ENCODE data around the gene HTR7.

- TF ChIP-seq EZH2 (IDR thresholded peaks at IDR 0.05; ENCODE audit: low read length): no peak
- no peak for TF ChIP-seq CTCF (optimal IDR thresholded peaks at IDR 0.05 in 1 of 3, IDR thresholded peaks at IDR 0.05 in 1 of 3, conservative IDR thresholded peaks at IDR 0.05 in 1 of 3; ENCODE audit: extremely low read depth in 1 of 3, insufficient read depth in 2 of 3, low read length in 3 of 3)
Measured at GRCh38 chr10:90695915-90696676, 161.7 kb downstream of the HTR7 start.
